ENCODE results near the gene GFER.
A peak's percentile ranks its signal among the peaks of the same experiment; 100 is the strongest.
"Not testable (repeated sequence)": the region's sequence is repeated elsewhere in the genome, so short reads cannot be mapped to it uniquely, and the experiment has no call there.

Gene GFER

DNA sequence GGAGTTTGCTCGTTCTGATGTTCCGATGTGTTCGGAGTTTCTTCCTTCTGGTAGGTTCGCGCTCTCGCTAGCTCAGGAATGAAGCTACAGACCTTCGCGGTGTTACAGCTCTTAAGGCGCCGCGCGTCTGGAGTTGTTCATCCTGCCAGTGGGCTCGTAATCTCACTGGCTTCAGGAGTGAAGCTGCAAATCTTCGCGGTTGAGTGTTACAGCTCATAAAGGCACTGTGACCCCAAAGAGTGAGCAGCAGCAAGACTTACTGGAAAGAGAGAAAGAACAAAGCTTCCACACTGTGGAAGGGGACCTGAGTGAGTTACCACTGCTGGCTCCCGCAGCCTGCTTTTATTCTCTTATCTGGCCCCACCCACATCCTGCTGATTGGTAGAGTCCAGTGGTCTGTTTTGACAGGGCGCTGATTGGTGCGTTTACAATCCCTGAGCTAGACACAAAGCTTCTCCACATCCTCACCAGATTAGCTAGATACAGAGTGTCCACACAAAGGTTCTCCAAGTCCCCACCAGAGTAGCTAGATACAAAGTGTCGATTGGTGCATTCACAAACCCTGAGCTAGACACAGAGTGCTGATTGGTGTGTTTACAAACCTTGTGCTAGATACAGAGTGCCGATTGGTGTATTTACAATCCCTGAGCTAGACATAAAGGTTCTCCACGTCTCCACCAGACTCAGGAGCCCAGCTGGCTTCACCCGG lies 26.4 kb upstream of the GFER start:
- DNase-seq (ENCODE audit: low spot score): not testable (repeated sequence)

GRCh38 chr16:1958143-1958491 lies 25.9 kb upstream of the GFER start:
- DNase-seq (ENCODE audit: low spot score): not testable (repeated sequence)

- no peak for DNase-seq (ENCODE audit: low spot score)
Observed at GRCh38 chr16:1958715-1959268, 25.2 kb upstream of the GFER start.

- DNase-seq (ENCODE audit: low spot score): peak; percentile 95
Observed at GRCh38 chr16:1959269-1960039, 24.5 kb upstream of the GFER start, which contains the start of gene NDUFB10. Gene NDUFB10 (plus strand): TSS chr16:1959538. CDS start chr16:1959625, 87 bp downstream.

DNA sequence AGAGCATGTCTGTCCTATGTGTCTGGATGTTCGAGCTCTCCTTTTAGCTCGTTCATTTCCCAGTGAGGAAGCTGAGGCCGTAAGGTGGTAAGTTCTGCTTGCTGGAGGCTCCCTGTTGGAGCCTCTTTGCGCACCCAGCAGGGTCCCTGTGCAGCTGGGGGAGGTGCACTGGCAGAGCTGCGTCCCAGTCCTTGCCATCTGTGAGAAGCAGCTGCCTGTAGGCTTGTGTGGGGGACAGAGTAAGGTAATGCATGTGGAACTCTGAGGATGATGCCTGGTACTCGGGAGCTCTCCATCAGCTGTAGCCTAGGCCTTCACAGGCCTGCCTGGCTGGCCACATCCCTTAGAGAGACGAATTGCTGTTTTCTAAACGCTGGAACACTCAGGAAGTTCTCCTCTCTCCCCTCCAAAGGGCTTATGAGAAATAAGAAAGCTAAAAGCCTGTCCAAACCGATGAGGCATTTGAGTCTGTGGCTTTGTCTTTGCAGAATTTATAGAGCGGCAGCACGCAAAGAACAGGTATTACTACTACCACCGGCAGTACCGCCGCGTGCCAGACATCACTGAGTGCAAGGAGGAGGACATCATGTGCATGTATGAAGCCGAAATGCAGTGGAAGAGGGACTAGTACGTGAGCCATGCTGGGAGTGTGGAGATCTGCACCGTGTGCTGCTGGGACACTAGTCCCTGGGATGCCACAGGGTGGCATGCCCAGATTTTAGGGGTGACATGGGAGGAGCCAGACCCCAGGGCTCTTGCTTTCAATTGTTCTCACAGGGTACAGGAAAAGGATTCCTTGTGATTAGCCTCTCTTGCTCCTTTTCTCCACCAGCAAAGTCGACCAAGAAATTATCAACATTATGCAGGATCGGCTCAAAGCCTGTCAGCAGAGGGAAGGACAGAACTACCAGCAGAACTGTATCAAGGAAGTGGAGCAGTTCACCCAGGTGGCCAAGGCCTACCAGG lies 23.0 kb upstream of the GFER start:
- no peak for DNase-seq (ENCODE audit: low spot score)

- DNase-seq (ENCODE audit: low spot score): no peak
Observed at GRCh38 chr16:1961651-1962067, 22.3 kb upstream of the GFER start.

GRCh38 chr16:1962161-1963153 lies 21.5 kb upstream of the GFER start:
- not testable (repeated sequence) for DNase-seq (ENCODE audit: low spot score)

DNA sequence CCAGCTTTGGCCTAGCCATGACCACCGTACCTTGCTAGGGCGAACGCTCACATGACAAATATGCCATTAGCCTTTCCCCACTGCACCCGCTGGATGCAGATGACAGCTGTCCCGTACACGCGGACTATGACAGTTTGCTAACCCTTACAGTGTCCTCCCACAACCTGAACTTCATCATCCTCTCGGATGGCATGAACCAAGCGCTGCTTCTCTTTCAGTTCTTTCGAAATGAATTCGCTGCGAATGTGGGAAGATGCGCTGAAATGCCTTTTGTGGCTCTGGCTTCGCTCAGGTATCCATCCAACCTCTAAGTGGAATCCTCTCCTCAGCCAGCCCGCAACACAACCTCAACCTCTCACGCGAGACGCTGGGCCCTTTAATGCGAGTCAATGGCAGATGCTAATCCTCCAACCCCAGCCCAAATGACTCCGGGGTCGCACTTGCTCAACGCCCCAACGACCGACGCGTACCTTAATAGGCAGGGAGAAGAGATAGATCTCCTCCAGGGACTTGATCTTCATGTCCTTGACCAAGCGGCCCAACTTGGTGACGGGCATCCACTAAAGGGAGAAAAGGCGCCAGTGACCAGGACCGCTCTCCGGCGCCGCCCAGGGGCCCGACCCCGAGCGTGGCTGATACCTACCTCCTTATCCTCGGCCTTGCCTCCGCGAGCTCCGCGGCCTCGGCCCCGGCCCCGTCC lies 20.0 kb upstream of the GFER start:
- DNase-seq (ENCODE audit: low spot score): peak; percentile 41

DNA sequence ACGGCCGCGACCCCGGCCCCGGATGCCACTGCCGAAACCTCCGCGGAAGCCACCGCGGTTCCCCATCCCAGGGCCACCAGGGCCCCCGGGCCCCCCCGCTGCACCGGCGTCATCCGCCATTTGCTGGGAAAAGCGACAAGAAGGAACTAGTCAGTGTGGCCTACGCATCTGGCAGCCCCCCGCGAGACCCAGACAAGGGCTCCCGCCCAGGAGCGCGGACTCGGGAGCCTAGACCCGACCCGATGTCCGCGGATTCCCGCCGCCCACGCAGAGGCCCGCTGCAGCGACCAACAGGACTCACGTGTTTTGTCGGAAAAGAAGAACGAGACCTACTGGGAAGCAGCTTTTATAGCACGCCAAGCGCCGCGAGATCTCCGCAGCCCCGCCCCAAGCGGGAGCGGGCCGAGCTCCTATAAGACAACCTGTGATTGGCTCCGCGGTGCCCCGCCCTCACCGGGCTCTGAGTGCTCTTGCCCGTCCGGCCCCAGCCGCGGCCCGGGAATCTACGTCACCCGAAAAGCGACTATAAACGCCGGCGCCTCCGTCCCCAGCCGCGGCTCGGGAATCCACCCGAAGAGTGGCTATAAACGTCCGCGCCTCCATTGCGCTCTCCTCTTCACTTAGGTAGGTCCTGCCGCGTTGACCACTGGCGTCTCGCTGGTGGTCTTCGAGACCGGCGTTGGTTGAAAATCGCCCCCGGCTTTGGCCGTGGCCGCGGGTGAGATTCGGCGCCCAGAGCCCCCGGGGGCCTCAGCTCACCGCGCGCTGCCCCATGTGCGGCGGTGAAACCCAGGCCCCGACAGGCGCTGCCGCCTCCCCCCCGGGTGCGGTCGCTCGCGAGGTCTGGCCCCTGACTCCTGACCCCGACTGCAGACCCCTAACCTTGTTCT lies 19.2 kb upstream of the GFER start, which contains the start of gene RPS2:
RPS2 (minus strand) TSS at position 321 of the 890 bp plus-strand sequence; CDS start at position 120, 201 bp downstream.
- DNase-seq (ENCODE audit: low spot score): peak; percentile 100

DNA sequence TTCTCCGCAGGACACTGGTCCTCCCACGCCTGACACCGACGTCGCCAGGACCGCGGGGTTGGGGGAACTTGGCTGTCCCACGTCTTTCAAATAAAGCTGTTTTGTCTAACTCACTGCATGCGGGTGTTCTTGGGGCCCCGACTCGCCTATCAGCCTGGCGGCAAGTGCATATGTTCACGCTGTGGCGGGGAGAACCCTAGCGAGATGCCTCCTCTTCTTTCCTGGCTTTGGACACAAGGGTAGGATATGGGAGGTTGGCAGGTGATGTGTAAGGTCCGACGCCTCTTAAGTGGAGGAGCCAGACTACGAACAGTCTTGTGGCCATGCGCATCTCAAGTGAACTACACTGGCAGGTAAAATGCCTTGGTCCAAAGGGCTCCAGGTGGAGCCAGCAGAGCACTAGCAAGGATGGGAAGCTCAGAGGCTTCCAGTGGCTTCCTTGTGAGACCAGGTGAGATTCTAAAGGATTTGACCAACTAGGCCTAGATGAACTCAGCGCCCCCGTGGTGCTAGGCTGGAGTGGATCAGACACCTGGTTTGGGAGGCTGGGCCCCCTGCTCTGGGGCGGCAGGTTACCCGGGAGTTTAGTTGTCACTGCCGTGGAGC lies 18.5 kb upstream of the GFER start:
- DNase-seq (ENCODE audit: low spot score): no peak

DNA sequence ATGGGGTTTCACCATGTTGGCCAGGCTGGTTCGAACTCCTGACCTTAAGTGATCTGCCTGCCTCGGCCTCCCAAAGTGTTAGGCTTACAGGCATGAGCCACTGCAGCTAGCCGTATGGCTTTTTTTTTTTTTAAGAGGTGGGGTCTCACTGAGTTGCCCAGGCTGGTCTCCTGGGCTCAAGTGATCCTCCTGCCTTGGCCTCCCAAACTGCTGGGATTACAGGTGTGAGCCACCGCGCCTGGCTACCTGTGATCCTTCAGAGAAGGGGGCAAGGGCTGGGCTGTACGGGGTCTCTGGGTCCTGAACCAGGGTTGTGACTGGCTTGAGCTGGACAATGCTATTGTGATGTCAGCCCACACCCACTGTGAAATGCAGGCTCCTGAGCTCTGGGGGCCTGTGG lies 17.5 kb upstream of the GFER start, which contains the start of gene RNF151:
RNF151 (plus strand) TSS at position 397 of the 400 bp plus-strand sequence. CDS start 26 bp downstream, outside the sequence.
- no peak for DNase-seq (ENCODE audit: low spot score)

- DNase-seq (ENCODE audit: low spot score): no peak
Observed at GRCh38 chr16:1968146-1968953, 15.6 kb upstream of the GFER start.

GRCh38 chr16:1971796-1972489 lies 12.1 kb upstream of the GFER start, which contains the start of gene TBL3:
Gene TBL3 (plus strand): TSS chr16:1972053. CDS start chr16:1972165, 112 bp downstream.
- DNase-seq (ENCODE audit: low spot score): peak; percentile 95

DNA sequence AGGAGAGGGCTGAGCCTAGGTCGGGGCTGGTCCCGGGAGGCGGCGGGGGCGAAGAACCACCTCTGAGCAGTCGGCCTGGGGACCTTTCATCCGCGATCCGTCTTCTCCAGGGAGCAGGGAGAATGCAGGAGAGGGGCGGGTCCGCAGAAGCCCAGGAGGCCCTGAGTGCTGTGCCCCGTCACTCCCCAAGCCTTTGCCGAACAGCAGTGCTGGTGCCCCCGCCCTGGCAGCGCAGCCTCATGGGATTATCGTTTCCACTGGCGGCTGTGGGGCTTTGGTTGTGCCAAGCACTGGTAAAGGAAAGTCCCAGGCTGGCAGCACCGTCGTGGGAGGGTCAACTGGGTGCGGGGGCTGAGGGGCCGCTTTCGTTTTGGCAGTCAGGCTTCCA lies 11.5 kb upstream of the GFER start:
- peak; percentile 39 for DNase-seq (ENCODE audit: low spot score)

DNA sequence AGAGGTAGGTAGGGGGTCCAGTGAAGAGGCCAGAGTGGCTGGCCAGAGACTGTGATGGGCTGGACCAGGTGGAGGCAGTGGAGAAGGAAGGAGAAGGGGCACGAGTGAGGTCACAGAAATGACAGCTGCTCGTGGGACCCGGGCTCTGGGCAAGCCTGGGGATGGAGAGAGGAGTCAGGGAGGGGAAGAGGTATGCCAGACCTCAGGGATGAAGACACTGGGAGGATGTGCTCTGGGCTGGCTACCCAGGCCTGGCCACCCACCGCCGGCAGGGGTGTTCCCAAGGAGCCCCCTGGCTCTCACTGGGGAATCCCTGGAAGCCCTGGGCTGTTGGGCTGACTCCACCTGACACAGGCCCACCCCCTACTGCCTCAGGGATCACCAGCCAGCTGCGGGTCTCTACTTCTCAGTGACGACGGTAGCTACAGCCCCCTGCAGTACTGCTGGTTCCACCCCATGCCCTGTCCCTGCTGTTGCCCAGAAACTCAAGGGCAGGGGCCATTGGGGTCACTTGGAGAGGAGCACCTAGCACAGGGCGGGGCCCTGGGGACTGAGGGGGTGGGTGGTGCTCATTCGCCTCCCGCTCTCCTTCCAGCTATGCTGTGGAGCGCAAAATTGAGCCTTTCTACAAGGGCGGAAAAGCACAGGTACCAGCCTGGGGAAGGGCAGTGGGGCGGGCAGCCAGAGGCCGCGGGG lies 10.4 kb upstream of the GFER start:
- no peak for DNase-seq (ENCODE audit: low spot score)
